Astrocyte (in vitro differentiated cells and primary cell): ENCODE data around the gene ZNF385C. TPM values are rescaled to one million over a fixed set of nuclear protein-coding genes. Genes with fewer than 3 reads are reported as not detected.

Experiments used
- DNase-seq: peaks from one replicate; pipeline ENCODE4 v3.0.0-alpha.2; 2010; ENCODE audit warnings: low read depth
- FAIRE-seq: peaks from 2 replicates; lab custom pipeline; 2011; peaks lifted over from hg19 to GRCh38; lab: Jason Lieb, UNC
- H2AFZ ChIP-seq: 2 replicates; pipeline ENCODE4 v1.6.0; 2012; ENCODE audit warnings: low read depth, low read length, inconsistent platforms
- H3K27ac ChIP-seq: 2 replicates; pipeline ENCODE4 v1.5.1; 2011; ENCODE audit warnings: low read depth, low read length, inconsistent platforms
- H3K27me3 ChIP-seq: 2 replicates; pipeline ENCODE4 v1.6.0; 2011; ENCODE audit warnings: low read length, inconsistent platforms; ENCODE audit not compliant: insufficient read depth
- H3K36me3 ChIP-seq: 2 replicates; pipeline ENCODE4 v1.5.1; 2011; ENCODE audit warnings: low read length, inconsistent platforms; ENCODE audit not compliant: insufficient read depth
- H3K4me1 ChIP-seq: 2 replicates; pipeline ENCODE4 v1.5.1; 2011; ENCODE audit warnings: low read length, inconsistent platforms; ENCODE audit not compliant: insufficient read depth
- H3K4me2 ChIP-seq: 2 replicates; pipeline ENCODE4 v1.6.0; 2012; ENCODE audit warnings: low read length, inconsistent platforms
- H3K4me3 ChIP-seq: 2 replicates; pipeline ENCODE4 v1.5.1; 2011; ENCODE audit warnings: low read depth, mild to moderate bottlenecking, low read length, inconsistent platforms; ENCODE audit not compliant: insufficient read depth
- H3K79me2 ChIP-seq: 2 replicates; pipeline ENCODE4 v1.6.0; 2012; ENCODE audit warnings: mild to moderate bottlenecking, low read length, inconsistent platforms; ENCODE audit not compliant: insufficient read depth
- H3K9ac ChIP-seq: 2 replicates; pipeline ENCODE4 v1.6.0; 2012; ENCODE audit warnings: mild to moderate bottlenecking, low read length, inconsistent platforms
- H3K9me3 ChIP-seq: 2 replicates; pipeline ENCODE4 v1.5.1; 2012; ENCODE audit warnings: low read depth, mild to moderate bottlenecking, low read length, inconsistent platforms; ENCODE audit not compliant: insufficient read depth
- H4K20me1 ChIP-seq: 2 replicates; pipeline ENCODE4 v1.6.0; 2012; ENCODE audit warnings: low read length, inconsistent platforms; ENCODE audit not compliant: insufficient read depth
- H3K27ac Mint-ChIP-seq: one replicate; pipeline ENCODE4 v1.8.0; 2021; ENCODE audit warnings: mild to moderate bottlenecking, mixed read lengths; ENCODE audit not compliant: unreplicated experiment
- H3K27me3 Mint-ChIP-seq: one replicate; pipeline ENCODE4 v1.8.0; 2021; ENCODE audit warnings: low read depth, mixed read lengths; ENCODE audit not compliant: unreplicated experiment
- H3K36me3 Mint-ChIP-seq: one replicate; pipeline ENCODE4 v1.8.0; 2021; ENCODE audit warnings: low read depth, mixed read lengths; ENCODE audit not compliant: unreplicated experiment
- H3K4me1 Mint-ChIP-seq: one replicate; pipeline ENCODE4 v1.8.0; 2021; ENCODE audit warnings: low read depth, mixed read lengths; ENCODE audit not compliant: unreplicated experiment
- H3K4me3 Mint-ChIP-seq: one replicate; pipeline ENCODE4 v1.8.0; 2021; ENCODE audit warnings: mild to moderate bottlenecking, moderate library complexity, mixed read lengths; ENCODE audit not compliant: unreplicated experiment
- H3K9me3 Mint-ChIP-seq: one replicate; pipeline ENCODE4 v1.8.0; 2021; ENCODE audit warnings: mild to moderate bottlenecking, mixed read lengths; ENCODE audit not compliant: unreplicated experiment
- EZH2 ChIP-seq: IDR thresholded peaks from 2 replicates; pipeline ENCODE4 v1.6.1; 2012; ENCODE audit warnings: mild to moderate bottlenecking, low read length, inconsistent platforms; ENCODE audit not compliant: insufficient read depth
- total RNA-seq: library from RNA; stranded (reverse); gene quantifications from 2 replicates; pipeline ENCODE4 v1.2.1, GENCODE V29; 2021
- TF ChIP-seq, protein P1 (sequence below): IDR thresholded peaks from 2 replicates; pipeline ENCODE4 v1.5.1; 2011; ENCODE audit warnings: low read depth, mild to moderate bottlenecking, inconsistent platforms, low read length, moderate library complexity; ENCODE audit not compliant: insufficient read depth

Gene ZNF385C
- total RNA-seq, 1 donor from 2014 or later = 0.39 TPM

- H3K4me3 Mint-ChIP-seq = peak overlapping the region; percentile 68
- peaks cover 57% of the 10 kb centered on the region for H3K27me3 Mint-ChIP-seq
- TF ChIP-seq, protein P1, sequence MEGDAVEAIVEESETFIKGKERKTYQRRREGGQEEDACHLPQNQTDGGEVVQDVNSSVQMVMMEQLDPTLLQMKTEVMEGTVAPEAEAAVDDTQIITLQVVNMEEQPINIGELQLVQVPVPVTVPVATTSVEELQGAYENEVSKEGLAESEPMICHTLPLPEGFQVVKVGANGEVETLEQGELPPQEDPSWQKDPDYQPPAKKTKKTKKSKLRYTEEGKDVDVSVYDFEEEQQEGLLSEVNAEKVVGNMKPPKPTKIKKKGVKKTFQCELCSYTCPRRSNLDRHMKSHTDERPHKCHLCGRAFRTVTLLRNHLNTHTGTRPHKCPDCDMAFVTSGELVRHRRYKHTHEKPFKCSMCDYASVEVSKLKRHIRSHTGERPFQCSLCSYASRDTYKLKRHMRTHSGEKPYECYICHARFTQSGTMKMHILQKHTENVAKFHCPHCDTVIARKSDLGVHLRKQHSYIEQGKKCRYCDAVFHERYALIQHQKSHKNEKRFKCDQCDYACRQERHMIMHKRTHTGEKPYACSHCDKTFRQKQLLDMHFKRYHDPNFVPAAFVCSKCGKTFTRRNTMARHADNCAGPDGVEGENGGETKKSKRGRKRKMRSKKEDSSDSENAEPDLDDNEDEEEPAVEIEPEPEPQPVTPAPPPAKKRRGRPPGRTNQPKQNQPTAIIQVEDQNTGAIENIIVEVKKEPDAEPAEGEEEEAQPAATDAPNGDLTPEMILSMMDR = no peak
- peak overlapping the region; percentile 47 for H3K27ac Mint-ChIP-seq
- no peak overlapping the region for H2AFZ ChIP-seq
- H3K27ac ChIP-seq = no peak overlapping the region
- no peaks in the 10 kb centered on the region for H3K36me3 Mint-ChIP-seq
- H3K79me2 ChIP-seq = no peaks in the 10 kb centered on the region
- H3K9me3 ChIP-seq = no peaks in the 10 kb centered on the region
- no peaks in the 10 kb centered on the region for H3K4me1 Mint-ChIP-seq
- H3K9ac ChIP-seq = no peak overlapping the region
- no peaks in the 10 kb centered on the region for H3K9me3 Mint-ChIP-seq
- no peak overlapping the region for H3K4me2 ChIP-seq
- no peak overlapping the region for H3K4me3 ChIP-seq
- no peak for DNase-seq
- no peaks in the 10 kb centered on the region for H4K20me1 ChIP-seq
- H3K4me1 ChIP-seq = no peaks in the 10 kb centered on the region
- FAIRE-seq = no peak
- H3K27me3 ChIP-seq = peaks cover 24% of the 10 kb centered on the region
- H3K36me3 ChIP-seq = no peaks in the 10 kb centered on the region
Measured at GRCh38 chr17:42096360-42097111, 1.7 kb downstream of the ZNF385C start.

DNA sequence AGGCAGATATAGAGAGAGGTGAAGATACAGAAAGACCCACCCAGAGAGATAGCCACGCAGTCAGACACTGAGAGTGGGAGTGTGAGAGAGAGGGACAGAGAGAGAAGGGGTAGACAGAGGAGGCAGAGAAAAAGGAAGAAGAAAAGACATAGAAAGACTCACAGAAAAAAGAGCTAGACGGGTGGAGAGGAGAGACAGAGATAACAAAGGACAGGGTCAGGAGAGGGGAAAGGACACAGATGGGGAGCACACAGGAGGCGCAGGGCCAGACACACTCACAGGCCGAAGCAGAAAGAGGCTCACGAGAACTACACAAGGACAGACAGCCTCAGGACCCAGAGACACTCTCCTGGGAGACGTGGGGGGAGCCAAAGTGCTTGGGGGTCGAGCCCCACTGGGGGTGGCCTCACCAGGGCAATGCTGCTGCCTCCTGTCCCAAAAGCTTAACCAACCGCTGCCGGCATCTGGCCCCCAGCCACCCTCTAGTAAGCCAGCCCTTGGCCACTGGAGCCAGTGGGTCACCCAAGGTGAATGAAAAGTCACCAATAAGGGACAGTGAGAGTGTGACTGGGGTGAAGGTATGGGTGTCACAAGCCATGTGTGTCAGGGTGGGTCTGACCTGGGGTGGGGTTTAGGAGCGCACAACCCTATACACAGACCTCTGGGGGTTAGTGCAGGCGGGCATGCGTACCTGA lies 3.8 kb downstream of the ZNF385C start:
- no peak overlapping the region for H2AFZ ChIP-seq
- Mint-ChIP-seq H3K4me1 (no peaks in the 10 kb centered on the region), H3K27me3 (peaks cover 62% of the 10 kb centered on the region), H3K27ac (no peak overlapping the region), H3K4me3 (no peak overlapping the region), H3K36me3 (no peaks in the 10 kb centered on the region), H3K9me3 (no peaks in the 10 kb centered on the region)
- H3K9ac ChIP-seq = no peak overlapping the region
- no peaks in the 10 kb centered on the region for H3K9me3 ChIP-seq
- no peak for TF ChIP-seq EZH2
- TF ChIP-seq, protein P1 = no peak
- H3K27ac ChIP-seq = no peak overlapping the region
- no peak overlapping the region for H3K4me2 ChIP-seq
- H3K27me3 ChIP-seq = peaks cover 28% of the 10 kb centered on the region
- H4K20me1 ChIP-seq = no peaks in the 10 kb centered on the region
- no peak overlapping the region for H3K4me3 ChIP-seq
- FAIRE-seq (no peak), DNase-seq (no peak)
- H3K36me3 ChIP-seq = no peaks in the 10 kb centered on the region
- H3K79me2 ChIP-seq = no peaks in the 10 kb centered on the region
- H3K4me1 ChIP-seq = no peaks in the 10 kb centered on the region

DNA sequence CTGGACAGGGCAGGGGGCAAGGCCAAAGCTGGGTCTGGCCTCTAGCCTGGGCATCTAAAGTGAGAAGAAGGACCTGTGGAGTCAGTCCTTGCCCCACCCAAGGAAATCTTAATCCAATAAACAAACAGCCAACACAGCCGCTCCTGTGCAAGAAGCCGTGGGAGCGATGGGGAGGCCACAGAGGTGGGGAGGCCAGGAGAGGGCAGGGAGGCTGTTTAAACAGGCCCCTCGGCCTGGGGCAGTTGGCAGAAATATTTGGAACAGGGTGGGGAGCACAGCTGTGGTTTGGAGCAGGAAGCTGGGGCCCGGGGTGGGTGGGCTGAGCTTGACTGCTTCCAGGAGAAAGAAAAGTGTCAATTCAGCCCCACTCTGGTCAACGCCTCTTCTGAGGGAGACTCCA lies 5.3 kb downstream of the ZNF385C start:
- Mint-ChIP-seq H3K27ac (no peak overlapping the region), H3K4me3 (no peak overlapping the region), H3K27me3 (peaks cover 55% of the 10 kb centered on the region), H3K9me3 (no peaks in the 10 kb centered on the region), H3K36me3 (no peaks in the 10 kb centered on the region), H3K4me1 (no peaks in the 10 kb centered on the region)
- Histone ChIP-seq H3K27ac (no peak overlapping the region), H3K27me3 (peaks cover 31% of the 10 kb centered on the region), H4K20me1 (no peaks in the 10 kb centered on the region), H3K4me3 (no peak overlapping the region), H3K79me2 (no peaks in the 10 kb centered on the region), H3K4me2 (no peak overlapping the region), H3K9ac (no peak overlapping the region), H3K4me1 (no peaks in the 10 kb centered on the region), H3K9me3 (no peaks in the 10 kb centered on the region), H3K36me3 (no peaks in the 10 kb centered on the region), H2AFZ (no peak overlapping the region)
- FAIRE-seq (no peak), DNase-seq (no peak)
- TF ChIP-seq EZH2 = no peak
- TF ChIP-seq, protein P1 = no peak
